SK-N-SH (cell line): ENCODE measurements around the gene RPS6KA2. TPM values are rescaled to one million over a fixed set of nuclear protein-coding genes. Genes with fewer than 3 reads are reported as not detected.
A peak's percentile ranks its signal among the peaks of the same experiment; 100 is the strongest.

ENCODE experiments used
- CTCF ChIA-PET: fragments of 300-600, 350-600 bp; formaldehyde crosslinking; extraction: SDS; loops from one replicate; lab custom pipeline; 2021; lab: Yijun Ruan, JAX
- POLR2A ChIA-PET: fragments of 350-600 bp; sonication (Branson Sonifier 250); formaldehyde crosslinking; extraction: SDS; loops from one replicate; lab custom pipeline; 2020; ENCODE audit warnings: antibody characterized with exemption, inconsistent platforms; lab: Yijun Ruan, JAX
- DNase-seq: peaks from one replicate; pipeline ENCODE4 v3.0.0; 2012
- H2AFZ ChIP-seq: fragments of 200-600 bp; sonication (generic); 2 replicates; pipeline ENCODE4 v1.8.1; 2016; ENCODE audit warnings: antibody characterized with exemption, mild to moderate bottlenecking, low read depth
- H3F3A ChIP-seq: fragments of 200-600 bp; sonication (generic); replicated peaks from 2 replicates; pipeline ENCODE3; 2016; ENCODE audit warnings: antibody characterized with exemption, mild to moderate bottlenecking; ENCODE audit not compliant: insufficient read depth
- H3K27ac ChIP-seq, 2 experiments: fragments of 200-500 bp in 1 of 2; fragments of 200-600 bp in 1 of 2; sonication (Bioruptor generic) in 1 of 2; sonication (generic), shearing (Covaris generic) in 1 of 2; 2 replicates each; pipeline versions ENCODE4 v1.5.1 to v1.6.1; 2014 to 2016; ENCODE audit warnings: low read depth in 2 of 2, inconsistent platforms in 1 of 2, low read length in 1 of 2, mild to moderate bottlenecking in 1 of 2, mixed read lengths in 1 of 2
- H3K27me3 ChIP-seq: fragments of 200-600 bp; sonication (generic), shearing (Covaris generic); 2 replicates; pipeline ENCODE4 v1.6.1; 2016; ENCODE audit warnings: mixed run types; ENCODE audit not compliant: insufficient read depth
- H3K36me3 ChIP-seq, 2 experiments: fragments of 200-500 bp in 1 of 2; fragments of 200-600 bp in 1 of 2; sonication (Bioruptor generic) in 1 of 2; sonication (generic) in 1 of 2; replicated peaks in 1 of 2; 2 replicates each; pipeline versions ENCODE3 to v1.5.1; 2014 to 2016; ENCODE audit warnings: low read length in 1 of 2, mild to moderate bottlenecking in 1 of 2; ENCODE audit not compliant: insufficient read depth in 2 of 2, control insufficient read depth in 1 of 2
- H3K4me1 ChIP-seq, 2 experiments: fragments of 200-500 bp in 1 of 2; fragments of 200-600 bp in 1 of 2; sonication (Bioruptor generic) in 1 of 2; sonication (generic), shearing (Covaris generic) in 1 of 2; 2 replicates each; pipeline versions ENCODE4 v1.5.1 to v1.6.1; 2014 to 2016; ENCODE audit warnings: low read depth in 1 of 2, low read length in 1 of 2, mixed run types in 1 of 2; ENCODE audit not compliant: insufficient read depth in 2 of 2, control insufficient read depth in 1 of 2
- H3K4me2 ChIP-seq: fragments of 200-600 bp; sonication (generic), shearing (Covaris generic); 2 replicates; pipeline ENCODE4 v1.6.1; 2017; ENCODE audit warnings: mixed run types
- H3K4me3 ChIP-seq, 2 experiments: fragments of 200-500 bp in 1 of 2; fragments of 200-600 bp in 1 of 2; sonication (Bioruptor generic) in 1 of 2; sonication (generic), shearing (Covaris generic) in 1 of 2; 2 replicates each; pipeline versions ENCODE4 v1.5.1 to v1.8.1; 2014 to 2016; ENCODE audit warnings: low read depth in 2 of 2, inconsistent platforms in 1 of 2, low read length in 1 of 2, mild to moderate bottlenecking in 1 of 2, mixed read lengths in 1 of 2, moderate library complexity in 1 of 2
- H3K79me2 ChIP-seq: fragments of 200-600 bp; sonication (generic); 2 replicates; pipeline ENCODE4 v1.8.1; 2017; ENCODE audit warnings: mild to moderate bottlenecking; ENCODE audit not compliant: insufficient read depth
- H3K9ac ChIP-seq: fragments of 200-600 bp; sonication (generic); 2 replicates; pipeline ENCODE4 v1.6.1; 2017; ENCODE audit warnings: mixed run types
- H3K9me2 ChIP-seq: fragments of 200-600 bp; sonication (generic); 2 replicates; pipeline ENCODE4 v1.6.1; 2017; ENCODE audit warnings: mixed run types
- H3K9me3 ChIP-seq: fragments of 200-600 bp; sonication (generic); 2 replicates; pipeline ENCODE4 v1.6.1; 2017; ENCODE audit warnings: mixed run types, mild to moderate bottlenecking, moderate library complexity
- H4K20me1 ChIP-seq: fragments of 200-600 bp; sonication (generic); 2 replicates; pipeline ENCODE4 v1.6.1; 2017; ENCODE audit warnings: mild to moderate bottlenecking, mixed run types; ENCODE audit not compliant: insufficient read depth
- CHD2 ChIP-seq: fragments of 150-350 bp; IDR thresholded peaks from 2 replicates; pipeline ENCODE4 v1.6.1; 2018; ENCODE audit warnings: low read length; ENCODE audit not compliant: partially characterized antibody
- FOXJ3 ChIP-seq: sonication (generic); formaldehyde crosslinking; IDR thresholded peaks from 2 replicates; pipeline ENCODE4 v1.5.1; 2020; ENCODE audit warnings: mild to moderate bottlenecking, missing genetic modification reagents
- FOXM1 ChIP-seq: IDR thresholded peaks from 2 replicates; pipeline ENCODE4 v1.4.0; 2012; ENCODE audit warnings: low read depth, mild to moderate bottlenecking
- GATA2 ChIP-seq: sonication (generic); formaldehyde crosslinking; IDR thresholded peaks from 2 replicates; pipeline ENCODE4 v1.5.0; 2020; ENCODE audit warnings: mild to moderate bottlenecking, missing genetic modification reagents
- JUND ChIP-seq: IDR thresholded peaks from 2 replicates; pipeline ENCODE4 v1.4.0; 2012
- MXI1 ChIP-seq: IDR thresholded peaks from 2 replicates; pipeline ENCODE4 v1.6.1; 2012; ENCODE audit warnings: mild to moderate bottlenecking, low read depth, low read length, improper control_type of control experiment
- NRF1 ChIP-seq: IDR thresholded peaks from 2 replicates; pipeline ENCODE4 v1.6.1; 2012; ENCODE audit warnings: low read depth, mild to moderate bottlenecking, low read length
- POLR2AphosphoS5 ChIP-seq: IDR thresholded peaks from 2 replicates; pipeline ENCODE4 v1.6.1; 2012; ENCODE audit warnings: low read depth, low read length
- RAD21 ChIP-seq: IDR thresholded peaks from 2 replicates; pipeline ENCODE4 v1.6.1; 2012; ENCODE audit warnings: mild to moderate bottlenecking, low read length
- RFX5 ChIP-seq: IDR thresholded peaks from 2 replicates; pipeline ENCODE4 v1.6.1; 2012; ENCODE audit warnings: mild to moderate bottlenecking, improper control_type of control experiment, low read length
- RXRA ChIP-seq: IDR thresholded peaks from 2 replicates; pipeline ENCODE4 v1.4.0; 2012; ENCODE audit warnings: low read depth, mild to moderate bottlenecking, borderline replicate concordance
- SMC3 ChIP-seq: IDR thresholded peaks from 2 replicates; pipeline ENCODE4 v1.6.1; 2012; ENCODE audit warnings: low read depth, low read length, improper control_type of control experiment
- TAF1 ChIP-seq: IDR thresholded peaks from 2 replicates; pipeline ENCODE4 v1.6.1; 2012; ENCODE audit warnings: low read depth, mild to moderate bottlenecking, low read length, moderate library complexity, borderline replicate concordance
- TEAD4 ChIP-seq: IDR thresholded peaks from 2 replicates; pipeline ENCODE4 v1.4.0; 2012; ENCODE audit warnings: mild to moderate bottlenecking, borderline replicate concordance; ENCODE audit not compliant: insufficient read depth
- WGBS: methylation state at CpG from one replicate; pipeline ENCODE4 v1.1.6; 2017; ENCODE audit warnings: low lambda C conversion rate; 5-methylcytosine and 5-hydroxymethylcytosine counted together
- polyA plus RNA-seq, 3 experiments: library from polyadenylated mRNA; depleted of rRNA; stranded (reverse); fragments of >200 nt; gene quantifications; 2 replicates each; pipeline ENCODE4 v1.2.3, GENCODE V29; 2012
- TF ChIP-seq, protein P1 (sequence below): IDR thresholded peaks from 2 replicates; pipeline ENCODE4; 2012
- TF ChIP-seq, protein P2 (sequence below): IDR thresholded peaks from 2 replicates; pipeline ENCODE4 v1.4.0; 2012; ENCODE audit warnings: low read depth, borderline replicate concordance
- TF ChIP-seq, protein P3 (sequence below): fragments of 200-600 bp; sonication (generic); IDR thresholded peaks from 2 replicates; pipeline ENCODE4 v1.6.1; 2017; ENCODE audit warnings: antibody characterized with exemption, mild to moderate bottlenecking, moderate library complexity

The RPS6KA2 gene
- polyA plus RNA-seq, 1 of the 3 experiments (the other 2 are of a cell fraction): 59.5 TPM

DNA sequence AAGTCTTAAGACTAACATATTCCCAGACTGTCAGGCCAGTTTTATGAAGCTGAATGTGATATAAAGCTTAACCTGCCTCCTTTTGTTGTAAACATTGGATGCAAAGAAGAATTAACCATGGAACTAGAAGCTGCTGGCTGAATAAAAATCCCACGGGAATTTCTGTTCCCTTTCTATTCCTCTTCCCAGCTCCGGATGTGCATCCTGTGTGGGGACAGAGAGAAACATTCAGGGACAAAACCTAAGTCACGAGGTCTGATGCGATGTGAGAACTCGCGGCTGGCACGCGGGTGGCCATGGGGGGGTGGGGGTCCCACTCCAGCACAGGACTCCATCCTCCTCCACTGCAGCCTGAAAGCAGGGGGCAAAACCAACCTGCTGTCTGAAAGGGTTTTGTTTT, 72.7 kb downstream of the RPS6KA2 start:
- DNase-seq: no peak
- no peak overlapping the region for H3K4me3 ChIP-seq
- H3K9ac ChIP-seq: peak overlapping the region; percentile 58; the same call in 1 of the 2 replicates
- POLR2A ChIA-PET: interaction anchor here (1.3 kb wide), 1 partner anchor 9 kb away, joined by 3 read pairs; no protein-coding TSS in a partner anchor
- CTCF ChIA-PET: interaction anchor here (1.3 kb wide), 1 partner anchor 10 kb away, joined by 3 read pairs; no protein-coding TSS in a partner anchor
- H3K4me2 ChIP-seq: peak overlapping the region; percentile 37; the same call in 1 of the 2 replicates
- H4K20me1 ChIP-seq: no peaks in the 10 kb centered on the region
- H3K36me3 ChIP-seq: peaks cover 0 to 9% of the 10 kb centered on the region in 2 experiments
- no peak for TF ChIP-seq MXI1
- no peak for TF ChIP-seq SMC3
- no peak for TF ChIP-seq JUND
- TF ChIP-seq NRF1: no peak
- TF ChIP-seq, protein P1, sequence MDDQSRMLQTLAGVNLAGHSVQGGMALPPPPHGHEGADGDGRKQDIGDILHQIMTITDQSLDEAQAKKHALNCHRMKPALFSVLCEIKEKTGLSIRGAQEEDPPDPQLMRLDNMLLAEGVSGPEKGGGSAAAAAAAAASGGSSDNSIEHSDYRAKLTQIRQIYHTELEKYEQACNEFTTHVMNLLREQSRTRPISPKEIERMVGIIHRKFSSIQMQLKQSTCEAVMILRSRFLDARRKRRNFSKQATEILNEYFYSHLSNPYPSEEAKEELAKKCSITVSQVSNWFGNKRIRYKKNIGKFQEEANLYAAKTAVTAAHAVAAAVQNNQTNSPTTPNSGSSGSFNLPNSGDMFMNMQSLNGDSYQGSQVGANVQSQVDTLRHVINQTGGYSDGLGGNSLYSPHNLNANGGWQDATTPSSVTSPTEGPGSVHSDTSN: no peak
- TF ChIP-seq TAF1: no peak
- TF ChIP-seq FOXM1: no peak
- TF ChIP-seq POLR2AphosphoS5: no peak
- TF ChIP-seq TEAD4: no peak
- no peak for TF ChIP-seq FOXJ3 (CRISPR knock-in tag)
- no peak for TF ChIP-seq RXRA
- TF ChIP-seq, protein P2, sequence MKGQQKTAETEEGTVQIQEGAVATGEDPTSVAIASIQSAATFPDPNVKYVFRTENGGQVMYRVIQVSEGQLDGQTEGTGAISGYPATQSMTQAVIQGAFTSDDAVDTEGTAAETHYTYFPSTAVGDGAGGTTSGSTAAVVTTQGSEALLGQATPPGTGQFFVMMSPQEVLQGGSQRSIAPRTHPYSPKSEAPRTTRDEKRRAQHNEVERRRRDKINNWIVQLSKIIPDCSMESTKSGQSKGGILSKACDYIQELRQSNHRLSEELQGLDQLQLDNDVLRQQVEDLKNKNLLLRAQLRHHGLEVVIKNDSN: no peak
- TF ChIP-seq GATA2 (CRISPR knock-in tag): no peak
- no peak for TF ChIP-seq RAD21
- TF ChIP-seq, protein P3, sequence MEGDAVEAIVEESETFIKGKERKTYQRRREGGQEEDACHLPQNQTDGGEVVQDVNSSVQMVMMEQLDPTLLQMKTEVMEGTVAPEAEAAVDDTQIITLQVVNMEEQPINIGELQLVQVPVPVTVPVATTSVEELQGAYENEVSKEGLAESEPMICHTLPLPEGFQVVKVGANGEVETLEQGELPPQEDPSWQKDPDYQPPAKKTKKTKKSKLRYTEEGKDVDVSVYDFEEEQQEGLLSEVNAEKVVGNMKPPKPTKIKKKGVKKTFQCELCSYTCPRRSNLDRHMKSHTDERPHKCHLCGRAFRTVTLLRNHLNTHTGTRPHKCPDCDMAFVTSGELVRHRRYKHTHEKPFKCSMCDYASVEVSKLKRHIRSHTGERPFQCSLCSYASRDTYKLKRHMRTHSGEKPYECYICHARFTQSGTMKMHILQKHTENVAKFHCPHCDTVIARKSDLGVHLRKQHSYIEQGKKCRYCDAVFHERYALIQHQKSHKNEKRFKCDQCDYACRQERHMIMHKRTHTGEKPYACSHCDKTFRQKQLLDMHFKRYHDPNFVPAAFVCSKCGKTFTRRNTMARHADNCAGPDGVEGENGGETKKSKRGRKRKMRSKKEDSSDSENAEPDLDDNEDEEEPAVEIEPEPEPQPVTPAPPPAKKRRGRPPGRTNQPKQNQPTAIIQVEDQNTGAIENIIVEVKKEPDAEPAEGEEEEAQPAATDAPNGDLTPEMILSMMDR: no peak
- TF ChIP-seq RFX5: no peak
- TF ChIP-seq CHD2: no peak
- TF ChIP-seq, all 33 proteins: peak for 0
- H3K9me2 ChIP-seq: no peaks in the 10 kb centered on the region
- H2AFZ ChIP-seq: no peak overlapping the region
- H3K27me3 ChIP-seq: no peaks in the 10 kb centered on the region
- peaks cover 49% of the 10 kb centered on the region for H3K79me2 ChIP-seq
- peak overlapping the region; percentile 28 to 88 for H3K27ac ChIP-seq
- 93% methylated on average over 8 of the region's 8 CpGs for WGBS
- H3K9me3 ChIP-seq: no peaks in the 10 kb centered on the region
- peaks cover 18% of the 10 kb centered on the region for H3F3A ChIP-seq
- H3K4me1 ChIP-seq: peaks cover 16 to 17% of the 10 kb centered on the region in 2 experiments; a peak in 2 of 4 replicates
